Measurements from ENCODE around the gene VEPH1. TPM values are rescaled to one million over a fixed set of nuclear protein-coding genes. Genes with fewer than 3 reads are reported as not detected.

The VEPH1 gene
- total RNA-seq, result 0.58 TPM

GRCh38 chr3:157502916-157503595, at the start of gene VEPH1:
Gene VEPH1 (minus strand): TSS chr3:157503416. CDS start chr3:157495349, 8,067 bp downstream.
- ATAC-seq (no peak), DNase-seq (ENCODE audit: low spot score) (no peak)

- ATAC-seq, result no peak
- no peak for DNase-seq (ENCODE audit: low spot score)
Observed at GRCh38 chr3:157551961-157552360, 48.7 kb upstream of the VEPH1 start.

GRCh38 chr3:157549498-157549897, 46.3 kb upstream of the VEPH1 start:
- DNase-seq (ENCODE audit: low spot score), result no peak
- ATAC-seq, result no peak

- no peak for DNase-seq (ENCODE audit: low spot score)
- no peak for ATAC-seq
Observed at GRCh38 chr3:157544501-157545130, 41.4 kb upstream of the VEPH1 start.

- ATAC-seq, result no peak
- no peak for DNase-seq (ENCODE audit: low spot score)
Observed at GRCh38 chr3:157543501-157544035, 40.4 kb upstream of the VEPH1 start.

GRCh38 chr3:157542711-157543500, 39.7 kb upstream of the VEPH1 start:
- DNase-seq (ENCODE audit: low spot score) (no peak), ATAC-seq (peak; percentile 60)

DNA sequence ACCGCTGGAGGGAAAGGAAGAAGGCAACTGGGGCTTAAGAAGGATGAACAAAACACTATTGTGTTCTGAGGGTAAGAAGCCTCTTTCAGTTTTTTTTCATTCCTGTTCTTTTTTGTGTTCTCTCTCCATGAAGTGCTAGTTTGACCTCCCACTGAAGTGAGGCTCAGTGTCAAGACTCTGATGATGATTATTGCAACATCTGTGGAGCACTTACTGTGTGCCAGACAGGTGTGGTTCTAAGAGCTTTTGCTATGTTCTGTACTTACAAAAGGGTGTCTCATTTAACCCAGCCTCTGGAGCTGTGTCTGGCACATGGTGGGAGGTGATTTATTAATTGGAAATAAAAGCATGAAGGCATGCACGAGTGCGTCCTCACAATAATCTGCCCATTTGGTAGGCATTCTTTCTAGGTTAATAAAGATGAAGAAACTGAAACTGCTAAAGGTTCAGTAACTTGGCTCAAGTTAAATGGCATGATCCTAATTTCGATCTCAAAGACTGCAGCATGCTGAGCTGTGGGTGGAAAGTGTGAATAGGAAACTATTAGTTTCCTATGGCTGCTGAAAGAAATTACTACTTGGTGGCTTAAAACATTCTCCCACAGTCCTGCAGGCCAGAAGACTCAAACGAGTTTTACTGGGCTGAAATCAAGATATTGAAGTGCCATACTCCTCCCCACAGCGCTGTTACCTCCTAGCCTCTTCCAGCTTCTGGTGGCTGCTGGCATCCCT, 38.5 kb upstream of the VEPH1 start:
- DNase-seq (ENCODE audit: low spot score) (no peak), ATAC-seq (no peak)

DNA sequence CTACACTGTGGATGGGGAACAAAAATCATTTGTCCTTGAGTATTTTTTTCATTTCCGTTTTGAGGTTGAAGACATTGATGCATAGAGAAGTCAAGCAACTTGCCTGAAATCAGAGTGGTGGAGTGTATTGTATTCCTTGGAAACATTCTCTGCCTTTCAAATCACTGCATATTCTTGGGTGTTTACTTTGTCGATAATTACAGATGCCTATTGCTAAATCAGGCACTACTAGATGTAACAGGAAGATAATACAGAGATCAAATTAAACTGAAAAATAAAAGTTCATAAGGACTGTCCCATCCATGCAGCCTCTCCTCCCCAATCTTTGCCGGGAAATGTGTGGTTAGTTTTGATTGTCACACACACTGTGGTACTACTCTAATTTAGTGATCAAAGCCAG, 37.4 kb upstream of the VEPH1 start:
- ATAC-seq, result no peak
- DNase-seq (ENCODE audit: low spot score), result no peak

- DNase-seq (ENCODE audit: low spot score), result no peak
- ATAC-seq, result no peak
Observed at GRCh38 chr3:157535667-157536066, 32.5 kb upstream of the VEPH1 start.

DNA sequence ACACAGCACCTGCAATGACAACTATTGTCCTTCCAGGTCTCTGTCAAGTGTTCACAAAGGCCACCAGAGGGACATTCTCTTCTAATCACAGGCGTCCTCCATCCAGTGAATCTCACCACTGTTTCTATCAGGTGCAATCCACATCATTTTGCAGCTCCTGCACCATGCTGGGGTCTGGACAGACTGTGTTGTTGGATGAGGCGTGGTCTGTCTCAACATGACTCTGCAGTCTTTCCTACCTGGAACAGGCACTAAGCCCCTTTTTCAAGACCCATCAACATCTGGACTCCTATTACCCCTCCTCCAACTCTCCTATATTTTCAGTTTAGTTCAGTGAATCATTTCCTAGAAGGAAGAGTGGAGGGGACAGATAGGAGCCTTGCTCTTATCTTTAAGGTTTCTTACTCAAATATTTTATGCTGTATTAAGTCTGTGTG, 31.5 kb upstream of the VEPH1 start:
- ATAC-seq (no peak), DNase-seq (ENCODE audit: low spot score) (no peak)

DNA sequence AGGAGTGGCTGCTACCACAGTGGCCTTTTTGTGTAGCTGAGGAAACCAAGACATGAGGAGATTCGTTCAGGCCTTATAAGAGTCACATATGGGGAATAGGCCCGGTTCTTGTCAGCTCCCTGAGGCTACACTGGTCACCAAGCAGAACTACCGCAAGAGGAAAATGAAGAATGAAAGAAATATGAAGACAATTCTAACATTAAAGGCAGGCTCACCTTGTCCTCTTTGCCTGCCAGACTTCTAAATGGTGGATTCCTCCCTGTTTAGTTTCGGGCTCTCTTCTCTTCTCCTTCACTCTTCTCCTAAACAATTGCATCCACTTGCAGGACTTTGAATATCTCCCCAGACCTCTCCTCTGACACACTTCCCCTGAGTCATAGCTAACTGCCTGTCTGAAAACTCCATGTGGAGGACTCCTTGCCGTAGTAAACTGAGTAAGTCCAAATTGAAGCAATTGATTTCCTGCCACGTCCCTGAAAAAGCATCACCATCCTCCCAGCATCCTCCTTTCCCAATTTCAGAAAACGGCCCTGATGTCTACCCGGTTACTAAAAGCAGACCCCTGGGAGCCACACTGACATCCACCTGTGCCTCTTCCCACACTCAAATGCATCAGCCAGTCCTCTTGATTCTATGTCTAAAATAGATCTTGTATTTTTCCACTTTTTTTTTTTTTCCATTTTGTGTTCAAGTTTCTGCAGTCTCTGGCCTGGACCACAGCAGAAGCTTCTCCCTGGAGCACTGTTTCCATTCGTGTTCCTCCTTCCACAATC, 30.3 kb upstream of the VEPH1 start:
- DNase-seq (ENCODE audit: low spot score), result no peak
- no peak for ATAC-seq

- DNase-seq (ENCODE audit: low spot score) (no peak), ATAC-seq (peak; percentile 90)
Observed at GRCh38 chr3:157532529-157533297, 29.5 kb upstream of the VEPH1 start.

- ATAC-seq, result no peak
Observed at GRCh38 chr3:157531771-157532170, 28.6 kb upstream of the VEPH1 start.

DNA sequence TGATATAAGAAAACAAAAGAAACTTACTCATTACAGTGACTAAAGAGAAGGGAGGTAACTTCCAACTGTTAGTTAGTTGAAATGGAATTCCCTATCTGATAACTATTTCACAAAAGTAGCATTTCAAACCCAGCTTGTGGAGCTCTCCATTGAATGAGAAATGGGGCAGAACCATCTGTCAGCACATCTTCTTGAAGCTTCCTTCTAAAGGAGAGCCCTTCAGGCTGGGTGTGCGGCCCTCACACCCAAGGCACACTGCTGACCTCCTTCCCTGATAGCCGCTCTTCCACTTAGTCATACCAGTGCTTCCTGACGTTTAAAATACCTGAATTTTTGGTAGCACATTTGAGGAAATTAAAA, 28.1 kb upstream of the VEPH1 start:
- DNase-seq (ENCODE audit: low spot score), result no peak
- no peak for ATAC-seq

More at GRCh38 chr3:157531771-157532170, 28.6 kb upstream of the VEPH1 start:
- no peak for DNase-seq (ENCODE audit: low spot score)

DNA sequence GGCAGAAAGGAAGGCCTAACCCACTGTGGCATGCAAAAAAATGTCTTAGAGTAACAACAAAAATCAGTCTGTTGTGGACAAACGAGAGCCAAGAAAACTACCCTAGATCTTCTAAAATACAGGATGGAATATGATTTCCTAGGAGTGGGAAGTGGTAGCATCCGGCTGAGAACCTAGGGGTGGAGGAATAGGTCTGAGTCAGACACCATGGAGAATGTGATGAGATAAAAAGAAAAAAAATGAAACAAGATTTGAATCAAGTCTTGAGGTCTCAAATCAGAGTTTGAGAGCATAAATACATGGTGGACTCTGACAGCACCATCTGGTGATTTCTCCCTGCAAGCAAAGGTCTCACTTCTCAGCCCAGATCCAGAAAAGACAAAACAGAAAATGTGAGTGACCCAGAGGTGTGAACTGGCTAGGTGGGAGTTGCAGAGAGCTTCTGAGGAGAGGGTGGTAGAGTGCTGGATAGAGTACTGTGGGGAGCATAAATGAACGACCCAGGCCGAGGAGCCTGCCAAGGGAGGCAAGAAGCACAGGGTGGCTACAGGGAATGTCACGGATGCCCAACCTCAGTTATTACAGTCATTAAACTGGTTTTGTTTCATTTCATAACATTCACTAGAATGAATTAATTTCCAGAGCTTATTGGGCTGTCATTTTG, 27.6 kb upstream of the VEPH1 start:
- no peak for DNase-seq (ENCODE audit: low spot score)
- ATAC-seq, result no peak

DNA sequence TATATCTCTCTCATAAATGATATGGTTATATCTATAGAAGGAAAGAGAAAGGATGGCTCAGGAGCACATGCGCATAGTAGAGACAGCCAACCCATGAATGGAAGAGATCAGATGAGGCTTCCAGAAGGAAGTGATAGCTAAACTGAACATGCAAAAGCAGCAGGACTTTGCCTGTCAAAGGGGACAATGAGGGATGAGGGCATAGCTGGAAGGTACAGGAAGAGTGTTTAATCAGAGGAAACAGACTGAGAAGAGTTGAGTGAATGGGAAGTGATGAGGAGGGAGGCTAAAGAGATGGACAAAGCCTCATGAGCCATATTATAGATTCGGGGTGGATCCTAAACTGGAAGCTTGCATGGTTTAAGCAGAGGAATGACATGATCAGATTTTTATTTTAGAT, 26.5 kb upstream of the VEPH1 start:
- no peak for ATAC-seq
- no peak for DNase-seq (ENCODE audit: low spot score)

GRCh38 chr3:157529085-157529484, 25.9 kb upstream of the VEPH1 start:
- DNase-seq (ENCODE audit: low spot score) (no peak), ATAC-seq (no peak)

GRCh38 chr3:157527131-157527881, 24.1 kb upstream of the VEPH1 start:
- DNase-seq (ENCODE audit: low spot score) (no peak), ATAC-seq (no peak)
